Effector memory CD4-positive, alpha-beta T cell (primary cell): Measurements from ENCODE around the gene ANAPC1.
"Not testable (repeated sequence)": the region's sequence is repeated elsewhere in the genome, so short reads cannot be mapped to it uniquely, and the experiment has no call there.

ENCODE experiments used
- DNase-seq, 3 donors: peaks; one replicate each; pipeline ENCODE4 v3.0.0-alpha.2; 2020
- H3K27ac ChIP-seq: 2 replicates; pipeline ENCODE4 v1.7.0; 2013; ENCODE audit warnings: mild to moderate bottlenecking, low read length, moderate library complexity; ENCODE audit not compliant: insufficient read depth, poor library complexity, severe bottlenecking
- H3K27me3 ChIP-seq: replicated peaks from 2 replicates; pipeline ENCODE4 v1.7.0; 2013; ENCODE audit warnings: mild to moderate bottlenecking, low read length; ENCODE audit not compliant: insufficient read depth, control insufficient read depth, poor library complexity, severe bottlenecking
- H3K36me3 ChIP-seq: 2 replicates; pipeline ENCODE4 v1.7.0; 2013; ENCODE audit warnings: mild to moderate bottlenecking, low read length, moderate library complexity; ENCODE audit not compliant: control insufficient read depth, insufficient read depth
- H3K4me1 ChIP-seq: 2 replicates; pipeline ENCODE4 v1.7.0; 2013; ENCODE audit warnings: low read length, mild to moderate bottlenecking; ENCODE audit not compliant: control insufficient read depth, insufficient read depth, poor library complexity, severe bottlenecking
- H3K4me3 ChIP-seq: 2 replicates; pipeline ENCODE4 v1.7.0; 2013; ENCODE audit warnings: low read length, low read depth, mild to moderate bottlenecking; ENCODE audit not compliant: insufficient read depth, poor library complexity, severe bottlenecking
- H3K9me3 ChIP-seq: 2 replicates; pipeline ENCODE4 v1.7.0; 2013; ENCODE audit warnings: mild to moderate bottlenecking, low read length, moderate library complexity; ENCODE audit not compliant: control insufficient read depth

Gene ANAPC1

GRCh38 chr2:111905475-111905869 lies 21.5 kb upstream of the ANAPC1 start:
- not testable (repeated sequence) for H3K9me3 ChIP-seq, H3K4me3 ChIP-seq, DNase-seq, H3K27me3 ChIP-seq, H3K27ac ChIP-seq, H3K36me3 ChIP-seq, H3K4me1 ChIP-seq

DNA sequence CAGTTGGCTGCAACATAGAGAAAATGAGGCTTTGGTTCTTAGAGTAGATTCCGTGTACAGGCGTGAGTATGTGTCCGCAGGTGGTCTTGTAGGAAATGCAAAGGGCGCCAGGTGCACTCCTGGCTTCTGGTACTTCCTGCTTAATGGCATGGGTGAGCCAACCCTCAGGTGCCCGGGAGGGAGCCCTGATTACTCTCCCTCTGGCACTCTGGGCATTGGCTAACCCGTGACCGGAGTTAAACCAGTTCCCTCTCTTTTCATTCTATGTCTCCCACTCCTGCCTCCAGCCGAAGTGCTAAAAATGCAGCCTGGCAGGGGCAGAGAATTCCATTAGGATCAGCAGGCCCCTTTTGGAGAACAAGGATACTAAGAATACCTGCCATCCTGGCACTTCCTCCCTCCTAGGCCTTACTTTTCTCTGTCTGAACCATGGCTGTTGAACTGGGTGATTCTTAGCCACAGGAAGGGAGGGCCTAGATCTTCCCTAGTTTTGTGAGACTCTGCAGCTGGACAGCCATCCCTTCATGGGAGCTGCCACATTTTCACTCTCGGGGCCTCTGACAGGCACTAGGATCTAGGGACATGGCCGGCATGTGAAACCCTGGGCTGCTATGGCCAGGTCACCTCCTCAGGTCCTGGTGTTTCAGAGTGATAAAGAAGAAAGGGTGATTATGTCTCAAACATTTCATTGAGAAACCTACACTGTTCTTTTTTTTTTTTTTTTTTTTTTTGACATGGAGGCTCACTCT lies 20.9 kb upstream of the ANAPC1 start:
- H3K27ac ChIP-seq, result no peak overlapping the region
- no peaks in the 10 kb centered on the region for H3K27me3 ChIP-seq
- no peaks in the 10 kb centered on the region for H3K9me3 ChIP-seq
- no peaks in the 10 kb centered on the region for H3K36me3 ChIP-seq
- no peaks in the 10 kb centered on the region for H3K4me1 ChIP-seq
- no peak for DNase-seq
- no peak overlapping the region for H3K4me3 ChIP-seq

- Histone ChIP-seq H3K9me3 (no peaks in the 10 kb centered on the region), H3K4me1 (no peaks in the 10 kb centered on the region), H3K4me3 (no peak overlapping the region), H3K27me3 (peaks cover 2% of the 10 kb centered on the region), H3K27ac (no peak overlapping the region), H3K36me3 (no peaks in the 10 kb centered on the region)
- no peak for DNase-seq
Measured at GRCh38 chr2:111903930-111904439, 20.0 kb upstream of the ANAPC1 start.

GRCh38 chr2:111903516-111903915 lies 19.5 kb upstream of the ANAPC1 start:
- Histone ChIP-seq H3K27ac (no peak overlapping the region), H3K4me3 (no peak overlapping the region), H3K36me3 (no peaks in the 10 kb centered on the region), H3K4me1 (no peaks in the 10 kb centered on the region), H3K27me3 (peaks cover 5% of the 10 kb centered on the region), H3K9me3 (no peaks in the 10 kb centered on the region)
- DNase-seq, result no peak

DNA sequence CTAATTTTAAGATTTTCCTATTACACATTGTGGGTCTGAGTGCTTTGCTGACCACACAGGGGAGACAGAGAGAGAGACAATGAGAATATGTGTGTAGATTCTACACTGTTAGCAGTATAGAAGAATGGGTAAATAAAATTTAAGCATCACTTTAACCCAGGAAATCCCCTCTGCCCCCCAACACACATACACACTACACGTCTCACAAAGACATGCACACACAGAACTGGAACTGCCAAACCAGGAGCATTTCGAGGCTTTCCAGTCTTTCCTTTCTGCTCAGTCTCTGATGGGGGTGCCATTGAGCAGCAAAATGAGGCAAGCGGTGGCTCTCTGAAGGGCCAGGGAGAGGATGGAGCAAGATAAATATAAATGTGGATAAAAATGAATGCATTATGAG lies 16.9 kb upstream of the ANAPC1 start:
- H3K27me3 ChIP-seq, result peaks cover 5% of the 10 kb centered on the region
- H3K27ac ChIP-seq, result no peak overlapping the region
- no peaks in the 10 kb centered on the region for H3K9me3 ChIP-seq
- H3K36me3 ChIP-seq, result no peaks in the 10 kb centered on the region
- H3K4me3 ChIP-seq, result no peak overlapping the region
- no peak for DNase-seq
- H3K4me1 ChIP-seq, result peaks cover 10% of the 10 kb centered on the region

GRCh38 chr2:111898703-111899514 lies 14.9 kb upstream of the ANAPC1 start:
- Histone ChIP-seq H3K27me3 (peaks cover 5% of the 10 kb centered on the region), H3K27ac (no peak overlapping the region), H3K4me1 (peaks cover 10% of the 10 kb centered on the region), H3K36me3 (no peaks in the 10 kb centered on the region), H3K9me3 (no peaks in the 10 kb centered on the region), H3K4me3 (peak overlapping the region; percentile 82)
- DNase-seq, result no peak

- Histone ChIP-seq H3K4me1 (peaks cover 10% of the 10 kb centered on the region), H3K27me3 (peaks cover 5% of the 10 kb centered on the region), H3K4me3 (peak within 1 kb of the TSS; percentile 82), H3K36me3 (no peaks in the 10 kb centered on the region), H3K27ac (no peak within 1 kb of the TSS), H3K9me3 (no peaks in the 10 kb centered on the region)
- DNase-seq, result peak in 2 of 3 donors; percentile 3 to 16
Measured at GRCh38 chr2:111897924-111898702, 14.1 kb upstream of the ANAPC1 start, which contains the start of gene MERTK. TSS of gene MERTK (plus strand) at chr2:111898607. CDS start at chr2:111898736, 129 bp downstream.

- DNase-seq, result no peak
- Histone ChIP-seq H3K9me3 (no peaks in the 10 kb centered on the region), H3K27ac (no peak overlapping the region), H3K4me3 (peak overlapping the region; percentile 82), H3K27me3 (peaks cover 5% of the 10 kb centered on the region), H3K4me1 (peaks cover 10% of the 10 kb centered on the region), H3K36me3 (no peaks in the 10 kb centered on the region)
Measured at GRCh38 chr2:111897630-111897923, 13.6 kb upstream of the ANAPC1 start.

DNA sequence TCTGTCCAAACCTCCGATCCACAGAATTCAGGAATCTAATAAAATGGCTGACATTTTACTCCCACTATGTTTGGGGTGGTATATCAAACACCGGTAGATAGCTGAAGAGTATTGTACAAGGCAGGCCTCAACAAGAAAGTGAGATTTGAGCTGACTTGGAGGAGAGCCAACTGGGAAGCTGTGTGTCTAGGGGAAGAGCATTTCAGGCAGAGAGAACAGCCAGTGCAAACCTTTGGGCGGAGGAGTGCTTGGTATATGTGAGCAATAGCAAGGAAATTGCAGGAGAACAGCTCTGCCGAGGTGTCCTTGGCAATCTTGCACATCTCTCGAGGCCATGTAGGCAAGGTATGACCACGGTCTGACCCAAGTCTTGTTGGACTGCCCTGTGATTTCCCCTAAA lies 12.6 kb upstream of the ANAPC1 start:
- peaks cover 10% of the 10 kb centered on the region for H3K4me1 ChIP-seq
- H3K36me3 ChIP-seq, result no peaks in the 10 kb centered on the region
- no peak for DNase-seq
- H3K9me3 ChIP-seq, result no peaks in the 10 kb centered on the region
- no peak overlapping the region for H3K4me3 ChIP-seq
- peaks cover 5% of the 10 kb centered on the region for H3K27me3 ChIP-seq
- no peak overlapping the region for H3K27ac ChIP-seq
